Hepatocyte (in vitro differentiated cells): ENCODE results near the gene MOBP. TPM values are rescaled to one million over a fixed set of nuclear protein-coding genes. Genes with fewer than 3 reads are reported as not detected.

ENCODE experiments used
- DNase-seq: peaks from one replicate; pipeline ENCODE4 v3.0.0-alpha.2; 2016; ENCODE audit warnings: low spot score
- H2AFZ ChIP-seq: fragments of 200-600 bp; sonication (generic); 2 replicates; pipeline ENCODE4 v1.6.0; 2016; ENCODE audit warnings: antibody characterized with exemption, mild to moderate bottlenecking
- H3K27ac ChIP-seq: fragments of 200-600 bp; sonication (generic); 2 replicates; pipeline ENCODE4 v1.5.1; 2016; ENCODE audit warnings: mild to moderate bottlenecking
- H3K27me3 ChIP-seq: fragments of 200-600 bp; sonication (generic); 2 replicates; pipeline ENCODE4 v1.6.1; 2016
- H3K36me3 ChIP-seq: fragments of 200-600 bp; sonication (generic); replicated peaks from 2 replicates; pipeline ENCODE4 v1.5.1; 2016; ENCODE audit warnings: low read depth; ENCODE audit not compliant: insufficient read depth
- H3K4me1 ChIP-seq: fragments of 200-600 bp; sonication (generic); 2 replicates; pipeline ENCODE4 v1.5.1; 2016; ENCODE audit warnings: mild to moderate bottlenecking, moderate library complexity; ENCODE audit not compliant: insufficient read depth
- H3K4me2 ChIP-seq: fragments of 200-600 bp; sonication (generic); 2 replicates; pipeline ENCODE4 v1.6.0; 2016
- H3K4me3 ChIP-seq: fragments of 200-600 bp; sonication (generic); 2 replicates; pipeline ENCODE4 v1.5.1; 2016; ENCODE audit warnings: mild to moderate bottlenecking
- H3K79me2 ChIP-seq: fragments of 200-600 bp; sonication (generic); 2 replicates; pipeline ENCODE4 v1.6.0; 2017; ENCODE audit warnings: mild to moderate bottlenecking
- H3K9me2 ChIP-seq: fragments of 200-600 bp; sonication (generic); replicated peaks from 2 replicates; pipeline ENCODE4 v1.6.0; 2017; ENCODE audit warnings: mild to moderate bottlenecking; ENCODE audit not compliant: insufficient read depth
- H3K9me3 ChIP-seq: fragments of 200-600 bp; sonication (generic); 2 replicates; pipeline ENCODE4 v1.5.1; 2016; ENCODE audit warnings: low read depth, mild to moderate bottlenecking
- H4K20me1 ChIP-seq: fragments of 200-600 bp; sonication (generic); 2 replicates; pipeline ENCODE4 v1.6.0; 2016; ENCODE audit warnings: mild to moderate bottlenecking; ENCODE audit not compliant: insufficient read depth, poor library complexity, severe bottlenecking
- CTCF ChIP-seq: fragments of 200-600 bp; sonication (generic); IDR thresholded peaks from 2 replicates; pipeline ENCODE4 v1.5.1; 2016; ENCODE audit warnings: antibody characterized with exemption, mild to moderate bottlenecking; ENCODE audit not compliant: poor library complexity
- EZH2 ChIP-seq: fragments of 200-600 bp; sonication (generic); IDR thresholded peaks from 2 replicates; pipeline ENCODE4 v1.6.1; 2016; ENCODE audit warnings: antibody characterized with exemption, mild to moderate bottlenecking, borderline replicate concordance
- EZH2phosphoT487 ChIP-seq: fragments of 200-600 bp; sonication (generic); IDR thresholded peaks from one replicate; pipeline ENCODE4 v1.6.1; 2018; ENCODE audit warnings: antibody characterized with exemption, mild to moderate bottlenecking, low read depth, moderate library complexity; ENCODE audit not compliant: unreplicated experiment, severe bottlenecking
- WGBS: methylation state at CpG from one replicate; pipeline ENCODE4 v1.1.6; 2016; ENCODE audit warnings: low lambda C conversion rate; ENCODE audit errors: missing lambda C conversion rate; 5-methylcytosine and 5-hydroxymethylcytosine counted together
- polyA plus RNA-seq: library from polyadenylated mRNA; unstranded; fragments of >200 nt; fragmentation: Nextera tagmentation; extraction: Ambion mirVana; gene quantifications from 2 replicates; pipeline ENCODE4 v1.2.1, GENCODE V29; 2016
- total RNA-seq: library from RNA; depleted of rRNA; stranded (reverse); fragments of >200 nt; gene quantifications from 2 replicates; pipeline ENCODE4 v1.2.3, GENCODE V29; 2014

Gene MOBP
- total and polyA plus RNA-seq, 2 experiments from 2014 or later, result 0.10 to 0.17 TPM

DNA sequence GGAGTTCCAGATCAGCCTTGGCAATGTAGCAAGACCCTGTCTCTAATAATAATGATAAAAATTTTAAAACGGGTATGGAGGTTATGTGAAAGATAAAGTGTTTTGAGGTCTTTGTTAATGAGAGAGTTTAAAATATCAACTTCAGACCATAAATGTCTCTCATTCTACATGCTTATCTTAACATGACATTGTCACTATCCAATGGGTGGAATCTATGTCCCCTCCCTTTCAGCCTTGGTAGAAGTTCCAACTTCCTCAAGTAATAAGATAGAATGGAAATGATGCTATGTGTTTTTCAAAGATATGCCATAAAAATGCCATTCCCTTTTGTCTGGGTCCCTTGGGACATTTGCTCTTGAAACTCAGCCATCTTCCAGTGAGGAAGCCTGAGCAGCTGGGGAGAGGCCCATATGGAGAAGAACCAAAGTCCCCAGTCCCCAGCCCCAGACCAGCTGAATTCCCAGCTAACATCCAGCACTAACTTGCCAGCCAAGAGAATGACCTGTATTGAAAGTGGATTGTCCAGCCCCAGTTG, 44.0 kb upstream of the MOBP start:
- no peak overlapping the region for H2AFZ ChIP-seq
- no peak overlapping the region for H3K4me2 ChIP-seq
- H3K27me3 ChIP-seq, result no peaks in the 10 kb centered on the region
- 72% methylated on average over 1 of the region's 1 CpG for WGBS
- TF ChIP-seq EZH2 (no peak), EZH2phosphoT487 (no peak), CTCF (no peak)
- H3K27ac ChIP-seq, result no peak overlapping the region
- H3K9me2 ChIP-seq, result no peaks in the 10 kb centered on the region
- no peaks in the 10 kb centered on the region for H3K9me3 ChIP-seq
- no peaks in the 10 kb centered on the region for H3K79me2 ChIP-seq
- H3K4me1 ChIP-seq, result peaks cover 11% of the 10 kb centered on the region
- no peak for DNase-seq
- no peaks in the 10 kb centered on the region for H4K20me1 ChIP-seq
- no peaks in the 10 kb centered on the region for H3K36me3 ChIP-seq
- H3K4me3 ChIP-seq, result no peak overlapping the region

DNA sequence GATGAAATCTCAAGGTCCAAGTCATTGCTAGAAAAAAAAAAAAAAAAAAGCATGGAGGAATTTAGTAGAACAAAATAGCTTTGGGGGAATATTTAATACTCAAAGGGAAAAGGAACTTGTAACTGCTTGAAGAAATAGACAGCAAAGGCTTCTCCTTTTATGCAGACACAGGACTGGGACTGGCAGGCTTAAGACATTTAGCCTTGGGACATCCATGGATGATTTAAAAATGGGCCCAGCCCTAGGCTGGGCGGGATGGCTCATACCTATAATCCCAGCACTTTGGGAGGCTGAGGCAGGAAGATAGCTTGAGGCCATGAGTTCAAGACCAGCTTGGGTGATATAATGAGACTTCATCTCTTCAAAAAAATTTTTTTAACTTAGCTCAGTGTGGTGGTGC, 41.2 kb upstream of the MOBP start:
- WGBS, result 0% methylated on average over 1 of the region's 1 CpG

DNA sequence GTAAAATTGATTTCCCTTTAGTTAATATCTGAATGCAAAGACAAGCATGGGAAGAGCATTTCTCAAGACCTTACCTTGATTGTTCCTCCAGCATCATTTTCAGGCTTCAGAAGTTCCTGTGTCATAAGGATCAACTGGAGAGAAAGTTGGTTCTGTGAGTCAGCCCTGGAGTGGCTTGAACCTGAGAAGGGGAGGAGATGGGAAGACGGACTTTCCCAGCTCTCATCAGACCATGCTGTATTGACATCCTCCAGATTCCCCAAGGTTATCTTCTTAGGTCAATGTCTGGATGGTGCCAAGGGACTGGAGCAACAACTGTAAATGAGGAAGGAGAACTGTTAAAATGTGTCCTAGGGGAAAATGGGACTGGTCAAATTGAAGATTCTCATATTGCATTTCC, 40.0 kb upstream of the MOBP start:
- Histone ChIP-seq H3K4me1 (no peaks in the 10 kb centered on the region), H3K36me3 (no peaks in the 10 kb centered on the region), H3K4me2 (no peak overlapping the region), H3K27me3 (no peaks in the 10 kb centered on the region), H3K79me2 (no peaks in the 10 kb centered on the region), H3K4me3 (no peak overlapping the region), H3K9me2 (no peaks in the 10 kb centered on the region), H2AFZ (no peak overlapping the region), H4K20me1 (no peaks in the 10 kb centered on the region), H3K27ac (no peak overlapping the region), H3K9me3 (no peaks in the 10 kb centered on the region)
- DNase-seq, result no peak
- 67% methylated on average over 1 of the region's 1 CpG for WGBS
- TF ChIP-seq CTCF (no peak), EZH2phosphoT487 (no peak), EZH2 (no peak)

More for the DNA sequence above, 41.2 kb upstream of the MOBP start:
- no peak for TF ChIP-seq EZH2
- no peak for TF ChIP-seq EZH2phosphoT487
- no peak for TF ChIP-seq CTCF
- H3K27ac ChIP-seq, result no peak overlapping the region
- no peaks in the 10 kb centered on the region for H3K79me2 ChIP-seq
- no peaks in the 10 kb centered on the region for H3K4me1 ChIP-seq
- no peak for DNase-seq
- H3K4me2 ChIP-seq, result no peak overlapping the region
- no peak overlapping the region for H3K4me3 ChIP-seq
- H2AFZ ChIP-seq, result no peak overlapping the region
- H3K9me3 ChIP-seq, result no peaks in the 10 kb centered on the region
- no peaks in the 10 kb centered on the region for H3K27me3 ChIP-seq
- no peaks in the 10 kb centered on the region for H3K9me2 ChIP-seq
- H4K20me1 ChIP-seq, result no peaks in the 10 kb centered on the region
- H3K36me3 ChIP-seq, result no peaks in the 10 kb centered on the region

DNA sequence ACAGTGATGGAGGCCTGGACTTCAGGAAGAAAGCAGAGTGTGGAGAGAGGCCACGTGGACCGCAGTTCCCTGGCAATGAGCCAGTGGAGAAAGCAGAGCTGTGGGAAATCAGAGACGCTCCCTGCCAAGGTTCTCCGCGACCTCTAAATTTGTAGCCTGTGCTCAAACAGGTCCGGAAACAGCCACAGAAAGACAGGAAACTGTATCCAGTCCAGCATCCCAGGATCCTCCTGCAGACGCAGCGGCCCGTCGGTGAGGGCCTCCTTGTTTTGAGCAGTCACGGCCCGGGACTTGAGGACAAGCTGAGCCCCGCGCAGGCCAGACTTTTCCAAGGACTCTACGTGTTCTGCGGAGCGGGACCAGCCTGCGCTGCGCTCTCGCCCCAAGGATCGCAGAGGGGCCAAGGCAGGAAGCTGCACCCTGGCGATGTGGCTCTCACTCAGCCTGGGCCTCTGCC, 38.7 kb upstream of the MOBP start:
- WGBS, result 87% methylated on average over 22 of the region's 22 CpGs
- no peak overlapping the region for H2AFZ ChIP-seq
- H3K27ac ChIP-seq, result no peak overlapping the region
- TF ChIP-seq CTCF, result no peak
- TF ChIP-seq EZH2, result no peak
- TF ChIP-seq EZH2phosphoT487, result no peak
- H3K9me3 ChIP-seq, result no peaks in the 10 kb centered on the region
- no peaks in the 10 kb centered on the region for H3K27me3 ChIP-seq
- H3K4me3 ChIP-seq, result no peak overlapping the region
- H3K4me2 ChIP-seq, result no peak overlapping the region
- DNase-seq, result no peak
- no peaks in the 10 kb centered on the region for H3K36me3 ChIP-seq
- no peaks in the 10 kb centered on the region for H4K20me1 ChIP-seq
- no peaks in the 10 kb centered on the region for H3K9me2 ChIP-seq
- no peaks in the 10 kb centered on the region for H3K79me2 ChIP-seq
- H3K4me1 ChIP-seq, result no peaks in the 10 kb centered on the region
